HepG2 (cell line): ENCODE data around the gene CTSW. TPM values are rescaled to one million over a fixed set of nuclear protein-coding genes. Genes with fewer than 3 reads are reported as not detected.

Experiments
- ATAC-seq: fragments of 200-7000 bp; cut with Tn5 transposase; 3 replicates; pipeline ENCODE4 v1.9.1; 2020; ENCODE audit warnings: mild to moderate bottlenecking, moderate library complexity
- BruUV-seq: library from RNA; stranded (reverse); fragments of 400-500 nt; replicated peaks from 2 replicates; lab custom pipeline; 2021; lab: Mats Ljungman, UMichigan
- CTCF ChIA-PET: fragments of 300-600 bp; formaldehyde crosslinking; extraction: SDS; loops from one replicate; lab custom pipeline; 2021; ENCODE audit warnings: low total read pairs, inconsistent platforms, low intra/inter-chr PET ratio; lab: Yijun Ruan, JAX
- POLR2A ChIA-PET: fragments of 350-600 bp; sonication (Branson Sonifier 250); formaldehyde crosslinking; loops from one replicate; lab custom pipeline; 2020; ENCODE audit warnings: antibody characterized with exemption, inconsistent platforms; lab: Yijun Ruan, JAX
- DNase-seq: peaks from one replicate; pipeline ENCODE4 v3.0.0-alpha.2; 2015; ENCODE audit warnings: low spot score
- FAIRE-seq: peaks from 3 replicates; lab custom pipeline; 2011; peaks lifted over from hg19 to GRCh38; lab: Jason Lieb, UNC
- H2AFZ ChIP-seq: one replicate; pipeline ENCODE4 v1.6.1; 2011; ENCODE audit warnings: low read length, inconsistent platforms
- H3K27ac ChIP-seq: fragments of 300-600 bp; 3 replicates; pipeline ENCODE4 v1.8.0; 2011; ENCODE audit warnings: mixed run types, mild to moderate bottlenecking, mixed read lengths, low read length, inconsistent platforms; ENCODE audit not compliant: insufficient read depth; ENCODE audit errors: extremely low read length
- H3K27me3 ChIP-seq, 2 experiments: fragments of 200-600 bp in 1 of 2; 2 replicates in 1 of 2; 3 replicates in 1 of 2; pipeline versions ENCODE4 v1.6.0 to v1.8.0; 2011; ENCODE audit warnings: low read length in 2 of 2, mild to moderate bottlenecking in 2 of 2, moderate library complexity in 2 of 2, inconsistent platforms in 1 of 2; ENCODE audit not compliant: insufficient read depth in 2 of 2, control insufficient read depth in 1 of 2
- H3K36me3 ChIP-seq, 2 experiments: fragments of 200-600 bp in 1 of 2; replicated peaks in 1 of 2; 2 replicates in 1 of 2; 3 replicates in 1 of 2; pipeline versions ENCODE4 v1.5.1 to v1.8.0; 2011; ENCODE audit warnings: low read length in 2 of 2, inconsistent platforms in 1 of 2; ENCODE audit not compliant: insufficient read depth in 2 of 2, control insufficient read depth in 1 of 2
- H3K4me1 ChIP-seq: 2 replicates; pipeline ENCODE4 v1.5.1; 2012; ENCODE audit warnings: low read length, inconsistent platforms; ENCODE audit not compliant: insufficient read depth
- H3K4me2 ChIP-seq: 2 replicates; pipeline ENCODE4 v1.6.0; 2011; ENCODE audit warnings: low read depth, low read length, inconsistent platforms
- H3K4me3 ChIP-seq, 3 experiments: fragments of 200-600 bp in 1 of 3; sonication (generic), shearing (Covaris generic) in 1 of 3; replicated peaks in 1 of 3; 2 replicates each; pipeline ENCODE4 v1.5.1; 2011 to 2016; ENCODE audit warnings: low read length in 3 of 3, inconsistent platforms in 2 of 3, low read depth in 2 of 3, mild to moderate bottlenecking in 2 of 3, control low read depth in 1 of 3, mixed read lengths in 1 of 3; ENCODE audit not compliant: insufficient read depth in 1 of 3
- H3K79me2 ChIP-seq: one replicate; pipeline ENCODE4 v1.6.1; 2011; ENCODE audit warnings: low read length, inconsistent platforms; ENCODE audit not compliant: insufficient read depth
- H3K9ac ChIP-seq: 2 replicates; pipeline ENCODE4 v1.6.0; 2011; ENCODE audit warnings: mild to moderate bottlenecking, low read depth, low read length, inconsistent platforms; ENCODE audit not compliant: insufficient read depth
- H3K9me3 ChIP-seq: 2 replicates; pipeline ENCODE4 v1.5.1; 2012; ENCODE audit warnings: mild to moderate bottlenecking, low read length
- H4K20me1 ChIP-seq: 2 replicates; pipeline ENCODE4 v1.6.0; 2011; ENCODE audit warnings: inconsistent platforms, mild to moderate bottlenecking, low read length, moderate library complexity; ENCODE audit not compliant: insufficient read depth
- ELK4 ChIP-seq: sonication (generic); formaldehyde crosslinking; IDR thresholded peaks from 2 replicates; pipeline ENCODE4 v1.9.0; 2021; ENCODE audit warnings: missing genetic modification reagents, borderline replicate concordance
- FOSL1 ChIP-seq: sonication (generic); formaldehyde crosslinking; IDR thresholded peaks from 2 replicates; pipeline ENCODE4 v1.9.0; 2021; ENCODE audit warnings: missing genetic modification reagents, borderline replicate concordance
- HNF4A ChIP-seq: sonication (generic); formaldehyde crosslinking; IDR thresholded peaks from 2 replicates; pipeline ENCODE4 v1.4.0; 2020; ENCODE audit warnings: missing genetic modification reagents
- NR2C2 ChIP-seq: sonication (generic); formaldehyde crosslinking; IDR thresholded peaks from 2 replicates; pipeline ENCODE4 v1.4.0; 2020; ENCODE audit warnings: missing genetic modification reagents, mild to moderate bottlenecking, moderate library complexity, borderline replicate concordance
- NR2F6 ChIP-seq, 2 experiments: IDR thresholded peaks; 2 replicates each; pipeline ENCODE4 v1.6.1; 2016; ENCODE audit warnings: antibody characterized with exemption in 1 of 2, mild to moderate bottlenecking in 1 of 2
- PATZ1 ChIP-seq: sonication (generic); formaldehyde crosslinking; IDR thresholded peaks from 2 replicates; pipeline ENCODE4 v1.4.0; 2020; ENCODE audit warnings: missing genetic modification reagents
- POLR2G ChIP-seq: fragments of 200-400 bp; formaldehyde crosslinking; IDR thresholded peaks from 2 replicates; pipeline ENCODE4 v1.6.1; 2018; ENCODE audit warnings: mild to moderate bottlenecking, low read depth, low read length, moderate library complexity
- PRDM15 ChIP-seq: sonication (generic); formaldehyde crosslinking; IDR thresholded peaks from 2 replicates; pipeline ENCODE4 v1.4.0; 2020; ENCODE audit warnings: missing genetic modification reagents
- SMAD3 ChIP-seq: sonication (generic); formaldehyde crosslinking; IDR thresholded peaks from 2 replicates; pipeline ENCODE4 v1.4.0; 2020; ENCODE audit warnings: missing genetic modification reagents
- ZFP82 ChIP-seq: sonication (generic); formaldehyde crosslinking; IDR thresholded peaks from 2 replicates; pipeline ENCODE4 v1.5.1; 2020; ENCODE audit warnings: mild to moderate bottlenecking, missing genetic modification reagents, borderline replicate concordance
- ZNF207 ChIP-seq: fragments of 450-650 bp; IDR thresholded peaks from 2 replicates; pipeline ENCODE4 v1.6.1; 2016; ENCODE audit warnings: antibody characterized with exemption, borderline replicate concordance
- WGBS: methylation state at CpG from one replicate; pipeline ENCODE4 v1.1.6; 2017; ENCODE audit warnings: low lambda C conversion rate; 5-methylcytosine and 5-hydroxymethylcytosine counted together
- in situ Hi-C: cut with HindIII; loops from 2 replicates; pipeline ENCODE4 v1.10.0; 2017; ENCODE audit warnings: low pct_unique_long_range_greater_than_20kb; ENCODE audit not compliant: extremely low pct_ligation_motif_present
- intact Hi-C: fragments of 100-400 bp; cut with micrococcal nuclease; formaldehyde crosslinking; loops from one replicate; pipeline ENCODE4 v1.10.0; 2022; ENCODE audit not compliant: unreplicated experiment
- polyA plus RNA-seq, 8 experiments: library from polyadenylated mRNA; depleted of rRNA in 3 of 8; stranded (reverse) in 7 of 8; unstranded in 1 of 8; fragments of >200 nt; fragmentation: Illumina TruSeq in 4 of 8; extraction: Trizol in 4 of 8; gene quantifications; 2 replicates each; pipeline versions ENCODE4 v1.2.1 to v1.2.3, GENCODE V29; 2011 to 2016; ENCODE audit warnings: low read depth in 4 of 8, missing spikeins in 1 of 8, mixed read lengths in 1 of 8; ENCODE audit not compliant: insufficient read depth in 1 of 8
- total RNA-seq, 5 experiments: library from RNA; depleted of rRNA; stranded (reverse); fragments of >200 nt; fragmentation: Illumina TruSeq; extraction: Trizol; gene quantifications; 2 replicates each; pipeline ENCODE4 v1.2.3, GENCODE V29; 2016; ENCODE audit warnings: low read depth in 1 of 5
- TF ChIP-seq, protein P1 (sequence below): sonication (generic); formaldehyde crosslinking; IDR thresholded peaks from 2 replicates; pipeline ENCODE4 v1.8.1; 2023; ENCODE audit warnings: mild to moderate bottlenecking, missing genetic modification reagents

Gene CTSW
- total and polyA plus RNA-seq, 2 of the 13 experiments (the other 11 are each of a cell fraction or from before 2014, with no cell fraction given) = 0.09 TPM; not detected in 1

- CTCF ChIA-PET = no interaction called here
- no peak overlapping the region for H3K27ac ChIP-seq
- no peaks in the 10 kb centered on the region for H3K79me2 ChIP-seq
- peaks cover 10 to 25% of the 10 kb centered on the region in 2 experiments for H3K36me3 ChIP-seq
- peaks cover 61% of the 10 kb centered on the region for H3K4me1 ChIP-seq
- peak; percentile 23 for ATAC-seq
- peak overlapping the region; percentile 60 for H3K4me2 ChIP-seq
- H4K20me1 ChIP-seq = peaks cover 28% of the 10 kb centered on the region
- no peak for DNase-seq
- intact Hi-C loops = no loop called here
- no peak overlapping the region for H3K9ac ChIP-seq
- FAIRE-seq = no peak
- no peaks in the 10 kb centered on the region for H3K27me3 ChIP-seq
- in situ Hi-C loops = loop anchor here (10.0 kb wide), 1 partner anchor 296 kb away; the partner anchor contains the start of gene LTBP3
- POLR2A ChIA-PET = interaction anchor here (0.5 to 4.1 kb wide), 8 partner anchors 7 to 130 kb away, joined by 3 to 21 read pairs (median 6); partner anchors contain the start of genes CFL1, FIBP, MUS81 and RNASEH2C
- 0 out of 2 replicates have a peak, but pooled peaks cover 4% of the 10 kb centered on the region for H3K9me3 ChIP-seq
- no peak overlapping the region for H2AFZ ChIP-seq
- WGBS = 55% methylated on average over 8 of the region's 20 CpGs
- no TSS peak for BruUV-seq
- peak overlapping the region in 1 of 3 experiments; percentile 51; a peak in 1 of 6 replicates for H3K4me3 ChIP-seq
- TF ChIP-seq FOSL1 (CRISPR knock-in tag) (no peak), NR2C2 (CRISPR knock-in tag) (peak; percentile 56; the same call in 1 of the 2 replicates), POLR2G (peak; percentile 27; the same call in 1 of the 2 replicates), ZFP82 (CRISPR knock-in tag) (no peak), PRDM15 (CRISPR knock-in tag) (no peak), ZNF207 (no peak), PATZ1 (CRISPR knock-in tag) (peak; percentile 60), HNF4A (0 out of 2 replicates have a peak, but pooled peaks have one; percentile 28), SMAD3 (CRISPR knock-in tag) (no peak), NR2F6 (IDR thresholded peaks at IDR 0.05) (peak; percentile 75), NR2F6 (CRISPR knock-in tag; IDR thresholded peaks at IDR 0.05) (peak; percentile 80), ELK4 (CRISPR knock-in tag) (no peak)
- TF ChIP-seq, protein P1, sequence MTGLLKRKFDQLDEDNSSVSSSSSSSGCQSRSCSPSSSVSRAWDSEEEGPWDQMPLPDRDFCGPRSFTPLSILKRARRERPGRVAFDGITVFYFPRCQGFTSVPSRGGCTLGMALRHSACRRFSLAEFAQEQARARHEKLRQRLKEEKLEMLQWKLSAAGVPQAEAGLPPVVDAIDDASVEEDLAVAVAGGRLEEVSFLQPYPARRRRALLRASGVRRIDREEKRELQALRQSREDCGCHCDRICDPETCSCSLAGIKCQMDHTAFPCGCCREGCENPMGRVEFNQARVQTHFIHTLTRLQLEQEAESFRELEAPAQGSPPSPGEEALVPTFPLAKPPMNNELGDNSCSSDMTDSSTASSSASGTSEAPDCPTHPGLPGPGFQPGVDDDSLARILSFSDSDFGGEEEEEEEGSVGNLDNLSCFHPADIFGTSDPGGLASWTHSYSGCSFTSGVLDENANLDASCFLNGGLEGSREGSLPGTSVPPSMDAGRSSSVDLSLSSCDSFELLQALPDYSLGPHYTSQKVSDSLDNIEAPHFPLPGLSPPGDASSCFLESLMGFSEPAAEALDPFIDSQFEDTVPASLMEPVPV = 0 out of 2 replicates have a peak, but pooled peaks have one; percentile 52
These were observed 29.2 kb upstream of the CTSW start for GRCh38 chr11:65850217-65851082.
